Natural killer cell (primary cell): ENCODE results near the gene C16orf90. TPM values are rescaled to one million over a fixed set of nuclear protein-coding genes. Genes with fewer than 3 reads are reported as not detected.

Experiments used
- ATAC-seq, 3 donors: fragments of 150-1000 bp in 2 of 3; fragments of 200-7000 bp in 1 of 3; cut with Tn5 transposase; 1 replicate in 1 of 3; 2 replicates in 2 of 3; pipeline ENCODE4 v1.10.0; 2021; ENCODE audit warnings: mild to moderate bottlenecking in 2 of 3, moderate library complexity in 2 of 3
- DNase-seq, 2 donors: peaks; one replicate each; pipeline versions ENCODE4 v3.0.0 to v3.0.0-alpha.2; 2013 to 2021; ENCODE audit warnings: mixed read lengths in 1 of 2
- H3K27ac ChIP-seq: one replicate; pipeline ENCODE4 v1.5.1; 2013; ENCODE audit warnings: mild to moderate bottlenecking, low read length
- H3K27me3 ChIP-seq: one replicate; pipeline ENCODE4 v1.6.1; 2013; ENCODE audit warnings: low read length; ENCODE audit not compliant: control insufficient read depth, insufficient read depth
- H3K36me3 ChIP-seq: one replicate; pipeline ENCODE4 v1.6.1; 2013; ENCODE audit warnings: low read length; ENCODE audit not compliant: control insufficient read depth, insufficient read depth
- H3K4me1 ChIP-seq: one replicate; pipeline ENCODE4 v1.6.1; 2013; ENCODE audit warnings: low read length; ENCODE audit not compliant: control insufficient read depth, insufficient read depth
- H3K4me3 ChIP-seq: one replicate; pipeline ENCODE4 v1.5.1; 2013; ENCODE audit warnings: low read length
- H3K9me3 ChIP-seq: one replicate; pipeline ENCODE4 v1.6.1; 2013; ENCODE audit warnings: low read length; ENCODE audit not compliant: control insufficient read depth, insufficient read depth
- H3K27ac Mint-ChIP-seq, 2 donors: one replicate each; pipeline ENCODE4 v1.8.0; 2022; ENCODE audit warnings: mild to moderate bottlenecking in 2 of 2, mixed read lengths in 2 of 2, moderate library complexity in 1 of 2
- H3K27me3 Mint-ChIP-seq, 2 donors: one replicate each; pipeline ENCODE4 v1.8.0; 2022; ENCODE audit warnings: low read depth in 2 of 2, mixed read lengths in 2 of 2
- H3K36me3 Mint-ChIP-seq: one replicate; pipeline ENCODE4 v1.8.0; 2022; ENCODE audit warnings: mixed read lengths
- H3K4me1 Mint-ChIP-seq, 2 donors: one replicate each; pipeline ENCODE4 v1.8.0; 2022; ENCODE audit warnings: mixed read lengths in 2 of 2
- H3K4me3 Mint-ChIP-seq: one replicate; pipeline ENCODE4 v1.8.0; 2022; ENCODE audit warnings: mild to moderate bottlenecking, moderate library complexity, mixed read lengths
- H3K9me3 Mint-ChIP-seq, 2 donors: one replicate each; pipeline ENCODE4 v1.8.0; 2022; ENCODE audit warnings: mixed read lengths in 2 of 2
- WGBS: methylation state at CpG from one replicate; pipeline ENCODE4 v1.1.7; 2013; ENCODE audit warnings: missing lambda C conversion rate; ENCODE audit not compliant: insufficient coverage; 5-methylcytosine and 5-hydroxymethylcytosine counted together
- intact Hi-C: fragments of 100-400 bp; cut with micrococcal nuclease; formaldehyde crosslinking; loops from one replicate; pipeline ENCODE4 v1.14.2; 2022
- total RNA-seq, 4 donors: library from RNA; stranded (reverse); fragments of 120-200 nt in 1 of 4; gene quantifications; one replicate each; pipeline versions ENCODE4 v1.2.3 to v1.2.4, GENCODE V29; 2013 to 2022
- TF ChIP-seq, protein P1 (sequence below): fragments of 200-600 bp; IDR thresholded peaks from one replicate; pipeline ENCODE4 v1.8.0; 2022; ENCODE audit warnings: antibody characterized with exemption

Gene C16orf90
- total RNA-seq, 3 donors from 2014 or later (not counting 1 experiment from before 2014, with no cell fraction given): not detected

- H3K27ac Mint-ChIP-seq: no peak overlapping the region
- ATAC-seq: no peak
- H3K4me1 Mint-ChIP-seq: peaks cover 0 to 21% of the 10 kb centered on the region in 2 donors
- H3K27ac ChIP-seq: no peak overlapping the region
- intact Hi-C loops: no loop called here
- no peaks in the 10 kb centered on the region for H3K27me3 ChIP-seq
- H3K9me3 Mint-ChIP-seq: no peaks in the 10 kb centered on the region
- H3K9me3 ChIP-seq: no peaks in the 10 kb centered on the region
- no peaks in the 10 kb centered on the region for H3K4me1 ChIP-seq
- TF ChIP-seq, protein P1, sequence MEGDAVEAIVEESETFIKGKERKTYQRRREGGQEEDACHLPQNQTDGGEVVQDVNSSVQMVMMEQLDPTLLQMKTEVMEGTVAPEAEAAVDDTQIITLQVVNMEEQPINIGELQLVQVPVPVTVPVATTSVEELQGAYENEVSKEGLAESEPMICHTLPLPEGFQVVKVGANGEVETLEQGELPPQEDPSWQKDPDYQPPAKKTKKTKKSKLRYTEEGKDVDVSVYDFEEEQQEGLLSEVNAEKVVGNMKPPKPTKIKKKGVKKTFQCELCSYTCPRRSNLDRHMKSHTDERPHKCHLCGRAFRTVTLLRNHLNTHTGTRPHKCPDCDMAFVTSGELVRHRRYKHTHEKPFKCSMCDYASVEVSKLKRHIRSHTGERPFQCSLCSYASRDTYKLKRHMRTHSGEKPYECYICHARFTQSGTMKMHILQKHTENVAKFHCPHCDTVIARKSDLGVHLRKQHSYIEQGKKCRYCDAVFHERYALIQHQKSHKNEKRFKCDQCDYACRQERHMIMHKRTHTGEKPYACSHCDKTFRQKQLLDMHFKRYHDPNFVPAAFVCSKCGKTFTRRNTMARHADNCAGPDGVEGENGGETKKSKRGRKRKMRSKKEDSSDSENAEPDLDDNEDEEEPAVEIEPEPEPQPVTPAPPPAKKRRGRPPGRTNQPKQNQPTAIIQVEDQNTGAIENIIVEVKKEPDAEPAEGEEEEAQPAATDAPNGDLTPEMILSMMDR: no peak
- no peak overlapping the region for H3K4me3 ChIP-seq
- peaks cover 53% of the 10 kb centered on the region for H3K36me3 ChIP-seq
- no peak overlapping the region for H3K4me3 Mint-ChIP-seq
- no peaks in the 10 kb centered on the region for H3K27me3 Mint-ChIP-seq
- DNase-seq: no peak
- WGBS: 91% methylated on average over 15 of the region's 15 CpGs
- H3K36me3 Mint-ChIP-seq: no peaks in the 10 kb centered on the region
Observed at GRCh38 chr16:3485097-3485745, 10.1 kb downstream of the C16orf90 start.

- WGBS: 93% methylated on average over 30 of the region's 30 CpGs
- Histone ChIP-seq H3K4me1 (no peaks in the 10 kb centered on the region), H3K36me3 (peaks cover 59% of the 10 kb centered on the region), H3K27ac (no peak overlapping the region), H3K4me3 (no peak overlapping the region), H3K9me3 (no peaks in the 10 kb centered on the region), H3K27me3 (no peaks in the 10 kb centered on the region)
- no peak for DNase-seq
- no peak overlapping the region for H3K4me3 Mint-ChIP-seq
- ATAC-seq: no peak
- TF ChIP-seq, protein P1: no peak
- no peaks in the 10 kb centered on the region for H3K27me3 Mint-ChIP-seq
- H3K27ac Mint-ChIP-seq: no peak overlapping the region
- no peaks in the 10 kb centered on the region for H3K9me3 Mint-ChIP-seq
- no peaks in the 10 kb centered on the region for H3K36me3 Mint-ChIP-seq
- H3K4me1 Mint-ChIP-seq: peaks cover 0 to 21% of the 10 kb centered on the region in 2 donors
- intact Hi-C loops: no loop called here
Observed at GRCh38 chr16:3484318-3485096, 10.8 kb downstream of the C16orf90 start.

DNA sequence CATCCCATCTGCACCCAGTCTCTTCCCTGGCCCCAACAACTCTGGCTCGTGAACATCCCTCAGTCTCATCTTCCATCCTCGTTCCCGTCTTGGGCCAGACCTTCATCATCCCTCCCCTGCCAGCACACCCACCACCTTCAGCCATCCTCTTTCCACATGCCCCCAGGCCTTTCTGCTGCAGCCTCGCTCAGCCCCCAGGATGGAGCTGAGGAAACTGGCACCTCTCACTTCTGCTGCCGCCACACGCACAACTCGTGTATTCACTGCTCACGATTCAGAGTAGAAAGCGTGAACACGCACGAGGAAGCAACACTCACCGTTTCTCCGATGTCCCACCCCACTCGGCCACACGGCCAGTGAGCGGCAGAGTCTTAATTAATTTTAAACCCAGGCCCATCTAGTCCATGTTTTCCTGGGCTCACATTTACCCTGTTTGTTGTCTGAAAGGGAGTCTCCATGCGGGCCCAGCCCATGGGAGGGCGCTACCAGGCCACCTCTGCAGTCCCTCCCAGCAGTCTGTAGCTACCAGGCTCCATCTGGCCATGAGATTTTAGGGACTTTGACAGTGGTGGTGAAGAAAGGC, 12.5 kb downstream of the C16orf90 start:
- TF ChIP-seq, protein P1: no peak
- H3K4me1 ChIP-seq: no peaks in the 10 kb centered on the region
- intact Hi-C loops: no loop called here
- Mint-ChIP-seq H3K36me3 (no peaks in the 10 kb centered on the region), H3K4me1 (peaks cover 0 to 25% of the 10 kb centered on the region in 2 donors), H3K27me3 (no peaks in the 10 kb centered on the region), H3K4me3 (no peak overlapping the region), H3K9me3 (no peaks in the 10 kb centered on the region), H3K27ac (no peak overlapping the region)
- ATAC-seq (no peak), DNase-seq (no peak)
- H3K27me3 ChIP-seq: no peaks in the 10 kb centered on the region
- WGBS: 98% methylated on average over 18 of the region's 18 CpGs
- peaks cover 64% of the 10 kb centered on the region for H3K36me3 ChIP-seq
- no peaks in the 10 kb centered on the region for H3K9me3 ChIP-seq
- no peak overlapping the region for H3K27ac ChIP-seq
- H3K4me3 ChIP-seq: no peak overlapping the region
